Mesodermal cell (in vitro differentiated cells): ENCODE measurements around the gene CCDC116.

Source experiments
- H3K27ac ChIP-seq: 2 replicates; pipeline ENCODE4 v1.7.0; 2013; ENCODE audit warnings: mild to moderate bottlenecking, low read depth, low read length, moderate library complexity; ENCODE audit not compliant: severe bottlenecking
- H3K36me3 ChIP-seq: 2 replicates; pipeline ENCODE4 v1.7.1; 2013; ENCODE audit warnings: mild to moderate bottlenecking, low read length, moderate library complexity; ENCODE audit not compliant: control insufficient read depth, insufficient read depth
- H3K4me1 ChIP-seq: one replicate; pipeline ENCODE4 v1.7.1; 2013; ENCODE audit warnings: mild to moderate bottlenecking, low read length; ENCODE audit not compliant: insufficient read depth, control insufficient read depth, poor library complexity, severe bottlenecking
- H3K4me3 ChIP-seq: 2 replicates; pipeline ENCODE4 v1.7.0; 2013; ENCODE audit warnings: low read length, control low read depth, mild to moderate bottlenecking; ENCODE audit not compliant: insufficient read depth, poor library complexity, severe bottlenecking; ENCODE audit errors: extremely low read depth
- H3K9me3 ChIP-seq: 2 replicates; pipeline ENCODE4 v1.7.1; 2013; ENCODE audit warnings: mild to moderate bottlenecking, low read length, moderate library complexity; ENCODE audit not compliant: control insufficient read depth
- WGBS, 2 experiments: methylation state at CpG; one replicate each; pipeline ENCODE4 v1.1.5; 2013; ENCODE audit warnings: missing lambda C conversion rate in 2 of 2; ENCODE audit not compliant: insufficient coverage in 2 of 2; 5-methylcytosine and 5-hydroxymethylcytosine counted together

Gene CCDC116

GRCh38 chr22:21657360-21658032, 24.9 kb downstream of the CCDC116 start:
- 1% methylated on average over 58 to 59 of the region's 79 CpGs for WGBS, 2 experiments
- H3K9me3 ChIP-seq, result no peaks in the 10 kb centered on the region
- peaks cover 5% of the 10 kb centered on the region for H3K4me1 ChIP-seq
- H3K27ac ChIP-seq, result peak overlapping the region; percentile 53
- peaks cover 22% of the 10 kb centered on the region for H3K36me3 ChIP-seq
- H3K4me3 ChIP-seq, result peak overlapping the region; percentile 44

- H3K36me3 ChIP-seq, result peaks cover 4% of the 10 kb centered on the region
- no peak overlapping the region for H3K27ac ChIP-seq
- WGBS, 2 experiments, result 94 to 96% methylated on average over 7 of the region's 7 CpGs
These were observed 27.4 kb downstream of the CCDC116 start for GRCh38 chr22:21659864-21660525.

GRCh38 chr22:21660904-21661303, 28.3 kb downstream of the CCDC116 start:
- H3K4me1 ChIP-seq, result no peaks in the 10 kb centered on the region
- H3K36me3 ChIP-seq, result no peaks in the 10 kb centered on the region
- H3K4me3 ChIP-seq, result no peak overlapping the region
- 72 to 80% methylated on average over 4 to 6 of the region's 7 CpGs for WGBS, 2 experiments
- H3K9me3 ChIP-seq, result no peaks in the 10 kb centered on the region
- H3K27ac ChIP-seq, result no peak overlapping the region

More at GRCh38 chr22:21659864-21660525, 27.4 kb downstream of the CCDC116 start:
- Histone ChIP-seq H3K9me3 (no peaks in the 10 kb centered on the region), H3K4me1 (no peaks in the 10 kb centered on the region), H3K4me3 (no peak overlapping the region)

GRCh38 chr22:21661991-21662390, 29.4 kb downstream of the CCDC116 start:
- WGBS, 2 experiments, result 80 to 89% methylated on average over 1 to 3 of the region's 5 CpGs
- Histone ChIP-seq H3K4me1 (no peaks in the 10 kb centered on the region), H3K36me3 (no peaks in the 10 kb centered on the region), H3K27ac (no peak overlapping the region), H3K9me3 (no peaks in the 10 kb centered on the region), H3K4me3 (no peak overlapping the region)

- WGBS, 2 experiments, result 83 to 100% methylated on average over 2 of the region's 2 CpGs
- Histone ChIP-seq H3K27ac (no peak overlapping the region), H3K36me3 (no peaks in the 10 kb centered on the region), H3K4me3 (no peak overlapping the region), H3K4me1 (no peaks in the 10 kb centered on the region), H3K9me3 (no peaks in the 10 kb centered on the region)
These were observed 31.2 kb downstream of the CCDC116 start for GRCh38 chr22:21663738-21664137.

- Histone ChIP-seq H3K36me3 (no peaks in the 10 kb centered on the region), H3K27ac (no peak overlapping the region), H3K9me3 (no peaks in the 10 kb centered on the region), H3K4me3 (peak overlapping the region; percentile 81), H3K4me1 (no peaks in the 10 kb centered on the region)
- 74 to 79% methylated on average over 25 to 26 of the region's 26 CpGs for WGBS, 2 experiments
These were observed 32.7 kb downstream of the CCDC116 start for GRCh38 chr22:21665047-21665851.

- H3K27ac ChIP-seq, result no peak overlapping the region
These were observed 34.2 kb downstream of the CCDC116 start for GRCh38 chr22:21666786-21667185.

GRCh38 chr22:21669026-21669425, 36.5 kb downstream of the CCDC116 start:
- WGBS, 2 experiments, result 95 to 97% methylated on average over 5 to 6 of the region's 9 CpGs
- peaks cover 27% of the 10 kb centered on the region for H3K36me3 ChIP-seq
- no peaks in the 10 kb centered on the region for H3K9me3 ChIP-seq
- H3K4me1 ChIP-seq, result no peaks in the 10 kb centered on the region
- H3K27ac ChIP-seq, result no peak overlapping the region
- H3K4me3 ChIP-seq, result no peak overlapping the region

More at GRCh38 chr22:21666786-21667185, 34.2 kb downstream of the CCDC116 start:
- 45 to 56% methylated on average over 10 to 14 of the region's 16 CpGs for WGBS, 2 experiments
- Histone ChIP-seq H3K4me3 (peak overlapping the region; percentile 81), H3K9me3 (no peaks in the 10 kb centered on the region), H3K36me3 (peaks cover 14% of the 10 kb centered on the region), H3K4me1 (no peaks in the 10 kb centered on the region)

GRCh38 chr22:21672107-21672629, 39.6 kb downstream of the CCDC116 start:
- Histone ChIP-seq H3K36me3 (peaks cover 49% of the 10 kb centered on the region), H3K4me1 (no peaks in the 10 kb centered on the region), H3K9me3 (no peaks in the 10 kb centered on the region), H3K4me3 (no peak overlapping the region), H3K27ac (no peak overlapping the region)
- 89 to 100% methylated on average over 5 of the region's 6 CpGs for WGBS, 2 experiments

GRCh38 chr22:21673534-21674321, 41.2 kb downstream of the CCDC116 start:
- Histone ChIP-seq H3K27ac (no peak overlapping the region), H3K9me3 (no peaks in the 10 kb centered on the region), H3K36me3 (peaks cover 54% of the 10 kb centered on the region), H3K4me1 (no peaks in the 10 kb centered on the region), H3K4me3 (no peak overlapping the region)
- 96 to 100% methylated on average over 8 to 10 of the region's 12 CpGs for WGBS, 2 experiments
